ENCODE results near the gene UHRF2.

DNA sequence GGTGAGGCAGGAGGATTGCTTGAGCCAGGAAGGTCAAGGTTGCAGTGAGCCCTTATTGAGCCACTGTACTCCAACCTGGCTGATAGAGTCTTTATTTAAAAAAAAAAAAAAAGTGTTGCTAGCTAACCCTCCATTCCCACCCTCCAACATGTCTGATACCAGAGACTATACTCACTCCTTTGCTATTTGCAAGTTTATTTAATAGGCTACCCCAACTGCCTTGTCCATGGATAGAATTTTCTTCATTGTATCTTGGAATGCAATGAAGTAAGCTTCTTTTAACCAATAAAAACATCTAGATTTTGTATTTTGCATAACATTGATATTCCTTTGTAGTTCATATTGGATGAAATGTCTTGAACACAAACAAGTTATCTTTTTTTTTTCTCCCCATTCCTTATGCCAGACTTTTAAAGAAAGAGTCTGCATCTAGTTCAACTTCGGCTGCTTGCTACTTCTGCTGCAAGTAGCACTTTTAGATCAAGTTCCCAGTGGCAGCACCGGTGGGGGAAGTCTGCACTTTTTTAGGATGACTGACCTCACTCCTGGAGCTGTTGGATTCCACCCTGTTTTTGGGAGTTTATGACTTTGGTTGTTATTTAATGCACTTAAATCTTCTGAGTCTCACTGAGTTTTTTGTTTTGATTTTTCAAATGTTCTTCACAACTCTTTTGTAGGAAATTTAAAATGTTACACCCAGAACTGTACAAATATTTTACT is 112.5 kb downstream of the UHRF2 start:
- TF ChIP-seq, protein P1, sequence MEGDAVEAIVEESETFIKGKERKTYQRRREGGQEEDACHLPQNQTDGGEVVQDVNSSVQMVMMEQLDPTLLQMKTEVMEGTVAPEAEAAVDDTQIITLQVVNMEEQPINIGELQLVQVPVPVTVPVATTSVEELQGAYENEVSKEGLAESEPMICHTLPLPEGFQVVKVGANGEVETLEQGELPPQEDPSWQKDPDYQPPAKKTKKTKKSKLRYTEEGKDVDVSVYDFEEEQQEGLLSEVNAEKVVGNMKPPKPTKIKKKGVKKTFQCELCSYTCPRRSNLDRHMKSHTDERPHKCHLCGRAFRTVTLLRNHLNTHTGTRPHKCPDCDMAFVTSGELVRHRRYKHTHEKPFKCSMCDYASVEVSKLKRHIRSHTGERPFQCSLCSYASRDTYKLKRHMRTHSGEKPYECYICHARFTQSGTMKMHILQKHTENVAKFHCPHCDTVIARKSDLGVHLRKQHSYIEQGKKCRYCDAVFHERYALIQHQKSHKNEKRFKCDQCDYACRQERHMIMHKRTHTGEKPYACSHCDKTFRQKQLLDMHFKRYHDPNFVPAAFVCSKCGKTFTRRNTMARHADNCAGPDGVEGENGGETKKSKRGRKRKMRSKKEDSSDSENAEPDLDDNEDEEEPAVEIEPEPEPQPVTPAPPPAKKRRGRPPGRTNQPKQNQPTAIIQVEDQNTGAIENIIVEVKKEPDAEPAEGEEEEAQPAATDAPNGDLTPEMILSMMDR (IDR thresholded peaks at IDR 0.05): no peak
- no peak for TF ChIP-seq POLR2A (IDR thresholded peaks at IDR 0.05)
- TF ChIP-seq POLR2AphosphoS5 (IDR thresholded peaks at IDR 0.05): no peak
- TF ChIP-seq EP300 (IDR thresholded peaks at IDR 0.05): no peak

Data from gastroesophageal sphincter (tissue), 3 donors.